Loucy (cell line): ENCODE measurements around the gene LAYN.

Experiments used
- H2AFZ ChIP-seq: fragments of 200-600 bp; sonication (generic); 2 replicates; pipeline ENCODE4 v1.6.0; 2016; ENCODE audit warnings: antibody characterized with exemption, mild to moderate bottlenecking, low read length, moderate library complexity
- H3F3A ChIP-seq: fragments of 200-600 bp; 2 replicates; pipeline ENCODE4 v1.6.0; 2016; ENCODE audit warnings: antibody characterized with exemption, low read depth, mild to moderate bottlenecking
- H3K27me3 ChIP-seq: fragments of 200-600 bp; sonication (generic); 2 replicates; pipeline ENCODE4 v1.6.1; 2014; ENCODE audit warnings: low read length, mild to moderate bottlenecking; ENCODE audit not compliant: insufficient read depth, poor library complexity, severe bottlenecking
- H3K36me3 ChIP-seq: fragments of 200-600 bp; sonication (generic); 2 replicates; pipeline ENCODE4 v1.6.1; 2016; ENCODE audit warnings: low read length; ENCODE audit not compliant: insufficient read depth
- H3K4me1 ChIP-seq: fragments of 200-600 bp; sonication (generic); 2 replicates; pipeline ENCODE4 v1.5.1; 2014; ENCODE audit warnings: low read length, mild to moderate bottlenecking; ENCODE audit not compliant: insufficient read depth, poor library complexity, severe bottlenecking
- H3K4me2 ChIP-seq: fragments of 200-600 bp; sonication (generic); 2 replicates; pipeline ENCODE4 v1.6.0; 2014; ENCODE audit warnings: antibody characterized with exemption, low read length, low read depth, mild to moderate bottlenecking; ENCODE audit not compliant: poor library complexity, severe bottlenecking
- H3K4me3 ChIP-seq: fragments of 200-600 bp; sonication (generic); 2 replicates; pipeline ENCODE4 v1.5.1; 2014; ENCODE audit warnings: low read length, mild to moderate bottlenecking, mixed read lengths; ENCODE audit not compliant: poor library complexity, severe bottlenecking
- H3K79me2 ChIP-seq: fragments of 200-600 bp; sonication (generic); 2 replicates; pipeline ENCODE4 v1.6.1; 2014; ENCODE audit warnings: low read length; ENCODE audit not compliant: insufficient read depth
- H3K9ac ChIP-seq: fragments of 200-600 bp; sonication (generic); 2 replicates; pipeline ENCODE4 v1.6.0; 2014; ENCODE audit warnings: mild to moderate bottlenecking, low read depth, low read length, moderate library complexity; ENCODE audit not compliant: poor library complexity, severe bottlenecking
- H3K9me2 ChIP-seq: fragments of 200-600 bp; sonication (generic); replicated peaks from 2 replicates; pipeline ENCODE4 v1.6.1; 2016; ENCODE audit warnings: low read depth, low read length, mixed read lengths
- H3K9me3 ChIP-seq: fragments of 200-600 bp; sonication (generic); 2 replicates; pipeline ENCODE4 v1.6.1; 2014; ENCODE audit warnings: mild to moderate bottlenecking, antibody characterized with exemption, low read length, low read depth; ENCODE audit not compliant: insufficient read depth
- H4K20me1 ChIP-seq: fragments of 200-600 bp; sonication (generic); 2 replicates; pipeline ENCODE4 v1.6.0; 2014; ENCODE audit warnings: antibody characterized with exemption, low read length, mild to moderate bottlenecking; ENCODE audit not compliant: insufficient read depth, poor library complexity, severe bottlenecking
- CTCF ChIP-seq: fragments of 200-600 bp; sonication (generic); conservative IDR thresholded peaks from 2 replicates; pipeline ENCODE4 v1.5.1; 2014; ENCODE audit warnings: mild to moderate bottlenecking, antibody characterized with exemption, low read length
- EZH2phosphoT487 ChIP-seq: fragments of 200-600 bp; IDR thresholded peaks from 2 replicates; pipeline ENCODE4 v1.6.1; 2018; ENCODE audit warnings: antibody characterized with exemption, mild to moderate bottlenecking, moderate library complexity, borderline replicate concordance

Gene LAYN

GRCh38 chr11:111550258-111550657 lies 9.7 kb downstream of the LAYN start:
- Histone ChIP-seq H3K4me1 (no peaks in the 10 kb centered on the region), H3K9me2 (no peaks in the 10 kb centered on the region), H3F3A (no peaks in the 10 kb centered on the region), H3K36me3 (no peaks in the 10 kb centered on the region), H4K20me1 (no peaks in the 10 kb centered on the region), H3K9ac (no peak overlapping the region), H3K4me3 (no peak overlapping the region), H2AFZ (no peak overlapping the region), H3K9me3 (no peaks in the 10 kb centered on the region), H3K4me2 (no peak overlapping the region), H3K27me3 (no peaks in the 10 kb centered on the region), H3K79me2 (no peaks in the 10 kb centered on the region)
- TF ChIP-seq EZH2phosphoT487, result no peak
- no peak for TF ChIP-seq CTCF

GRCh38 chr11:111554532-111554931 lies 14.0 kb downstream of the LAYN start:
- H3K9me3 ChIP-seq, result peaks cover 9% of the 10 kb centered on the region; the same call in 1 of the 2 replicates
- H3K9me2 ChIP-seq, result no peaks in the 10 kb centered on the region
- H3K4me1 ChIP-seq, result no peaks in the 10 kb centered on the region
- H3K9ac ChIP-seq, result no peak overlapping the region
- H3K27me3 ChIP-seq, result no peaks in the 10 kb centered on the region
- H3K4me3 ChIP-seq, result no peak overlapping the region
- H4K20me1 ChIP-seq, result no peaks in the 10 kb centered on the region
- TF ChIP-seq CTCF (no peak), EZH2phosphoT487 (no peak)
- no peak overlapping the region for H3K4me2 ChIP-seq
- H3K79me2 ChIP-seq, result no peaks in the 10 kb centered on the region
- H3F3A ChIP-seq, result no peaks in the 10 kb centered on the region
- no peaks in the 10 kb centered on the region; the same call in 1 of the 2 replicates for H3K36me3 ChIP-seq
- no peak overlapping the region for H2AFZ ChIP-seq

- Histone ChIP-seq H3K4me1 (peaks cover 7% of the 10 kb centered on the region), H3K36me3 (no peaks in the 10 kb centered on the region; the same call in 1 of the 2 replicates), H3K9ac (no peak overlapping the region)
Measured at GRCh38 chr11:111555255-111555654, 14.7 kb downstream of the LAYN start.

More at GRCh38 chr11:111555255-111555654, 14.7 kb downstream of the LAYN start:
- no peak for TF ChIP-seq CTCF
- no peak for TF ChIP-seq EZH2phosphoT487
- Histone ChIP-seq H4K20me1 (no peaks in the 10 kb centered on the region), H3K9me3 (peaks cover 9% of the 10 kb centered on the region; the same call in 1 of the 2 replicates), H3K79me2 (no peaks in the 10 kb centered on the region), H3K9me2 (no peaks in the 10 kb centered on the region), H2AFZ (no peak overlapping the region), H3K4me3 (no peak overlapping the region), H3F3A (no peaks in the 10 kb centered on the region), H3K4me2 (no peak overlapping the region), H3K27me3 (no peaks in the 10 kb centered on the region)
